DND-41 (cell line): ENCODE data around the gene EDDM13.
"Not testable (repeated sequence)": the region's sequence is repeated elsewhere in the genome, so short reads cannot be mapped to it uniquely, and the experiment has no call there.

Experiments
- EZH2 ChIP-seq: IDR thresholded peaks from 3 replicates; pipeline ENCODE4 v1.6.1; 2012; ENCODE audit warnings: borderline replicate concordance, low read depth, mild to moderate bottlenecking, moderate library complexity, low read length, inconsistent platforms; ENCODE audit not compliant: severe bottlenecking
- TF ChIP-seq, protein P1 (sequence below): IDR thresholded peaks from 2 replicates; pipeline ENCODE4 v1.5.1; 2012; ENCODE audit warnings: borderline replicate concordance, low read length, moderate library complexity, mild to moderate bottlenecking; ENCODE audit not compliant: poor library complexity, severe bottlenecking; ENCODE audit errors: extremely low read depth

DNA sequence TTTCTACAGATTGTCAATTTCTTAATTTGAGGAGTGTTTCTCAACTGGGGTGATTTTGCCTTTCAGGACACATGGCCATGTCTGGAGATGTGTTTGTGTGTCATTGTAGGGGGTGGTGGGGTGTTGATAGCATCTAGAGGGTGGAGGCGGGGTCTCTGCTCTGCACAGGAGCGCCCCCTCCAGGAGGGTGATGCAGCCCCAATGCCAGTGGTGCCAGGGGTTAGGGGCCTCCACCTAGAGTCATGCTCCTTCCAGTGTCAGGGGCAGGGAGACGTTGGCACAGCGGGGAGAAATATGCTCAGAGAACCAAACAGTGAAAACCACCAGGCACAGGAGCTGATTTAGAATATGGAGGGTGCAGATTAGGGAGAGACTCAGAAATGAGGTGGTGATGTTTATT, 26.8 kb upstream of the EDDM13 start:
- TF ChIP-seq, protein P1, sequence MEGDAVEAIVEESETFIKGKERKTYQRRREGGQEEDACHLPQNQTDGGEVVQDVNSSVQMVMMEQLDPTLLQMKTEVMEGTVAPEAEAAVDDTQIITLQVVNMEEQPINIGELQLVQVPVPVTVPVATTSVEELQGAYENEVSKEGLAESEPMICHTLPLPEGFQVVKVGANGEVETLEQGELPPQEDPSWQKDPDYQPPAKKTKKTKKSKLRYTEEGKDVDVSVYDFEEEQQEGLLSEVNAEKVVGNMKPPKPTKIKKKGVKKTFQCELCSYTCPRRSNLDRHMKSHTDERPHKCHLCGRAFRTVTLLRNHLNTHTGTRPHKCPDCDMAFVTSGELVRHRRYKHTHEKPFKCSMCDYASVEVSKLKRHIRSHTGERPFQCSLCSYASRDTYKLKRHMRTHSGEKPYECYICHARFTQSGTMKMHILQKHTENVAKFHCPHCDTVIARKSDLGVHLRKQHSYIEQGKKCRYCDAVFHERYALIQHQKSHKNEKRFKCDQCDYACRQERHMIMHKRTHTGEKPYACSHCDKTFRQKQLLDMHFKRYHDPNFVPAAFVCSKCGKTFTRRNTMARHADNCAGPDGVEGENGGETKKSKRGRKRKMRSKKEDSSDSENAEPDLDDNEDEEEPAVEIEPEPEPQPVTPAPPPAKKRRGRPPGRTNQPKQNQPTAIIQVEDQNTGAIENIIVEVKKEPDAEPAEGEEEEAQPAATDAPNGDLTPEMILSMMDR: not testable (repeated sequence)
- not testable (repeated sequence) for TF ChIP-seq EZH2
